ENCODE data around the gene STXBP3. TPM values are rescaled to one million over a fixed set of nuclear protein-coding genes. Genes with fewer than 3 reads are reported as not detected.

STXBP3 gene
- total RNA-seq, 1 experiment from 2014 or later = 34.1 TPM

DNA sequence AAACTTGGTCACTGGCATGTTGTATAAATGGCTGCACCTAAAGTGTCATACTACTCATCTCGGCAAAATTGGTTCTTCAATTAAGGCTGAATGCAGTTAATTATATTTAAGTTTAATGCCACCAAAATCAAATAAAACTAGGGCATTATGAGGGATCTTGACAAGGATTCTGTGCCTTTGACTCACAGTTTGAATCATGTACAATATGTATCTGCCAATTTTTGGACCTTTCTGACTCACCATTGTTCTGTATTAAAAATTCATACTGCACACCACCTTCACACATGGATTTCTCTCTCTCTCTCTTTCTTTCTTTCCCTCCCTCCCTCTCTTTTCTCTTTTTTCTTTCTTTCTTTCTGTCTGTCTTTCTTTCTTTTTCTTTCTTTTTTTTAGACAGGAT lies 14.1 kb upstream of the STXBP3 start:
- Histone ChIP-seq H3K27me3 (ENCODE audit: insufficient read depth, low read length) (no peaks in the 10 kb centered on the region), H4K8ac (replicated peaks; ENCODE audit: insufficient read length, low read depth, low read length) (no peak overlapping the region), H3K14ac (ENCODE audit: insufficient read depth, low read length) (no peak overlapping the region), H3K23me2 (ENCODE audit: insufficient read length, low read depth, low read length, poor library complexity, severe bottlenecking) (no peaks in the 10 kb centered on the region), H2AK5ac (ENCODE audit: insufficient read length, low read length) (no peak overlapping the region), H3K18ac (ENCODE audit: insufficient read length, low read depth, low read length) (no peak overlapping the region), H3K9ac (ENCODE audit: extremely low read depth, insufficient read length, low read length) (no peak overlapping the region), H4K20me1 (ENCODE audit: control insufficient read depth, insufficient read depth, insufficient read length) (no peaks in the 10 kb centered on the region), H2BK15ac (ENCODE audit: low read depth, low read length) (no peak overlapping the region), H4K5ac (ENCODE audit: insufficient read length, low read depth, low read length) (no peak overlapping the region), H3K4ac (ENCODE audit: low read depth, low read length) (no peak overlapping the region), H3K9me3 (ENCODE audit: control insufficient read depth, low read depth, low read length) (no peaks in the 10 kb centered on the region), H2BK120ac (ENCODE audit: low read depth, low read length, poor library complexity, severe bottlenecking) (no peak overlapping the region), H3K4me1 (ENCODE audit: insufficient read depth, low read length) (no peaks in the 10 kb centered on the region), H3K23ac (ENCODE audit: insufficient read length, low read depth, low read length) (no peak overlapping the region), H3K79me1 (ENCODE audit: insufficient read depth, low read depth, low read length, poor library complexity, severe bottlenecking) (no peaks in the 10 kb centered on the region), H3K27ac (ENCODE audit: insufficient read length, low read depth, low read length) (no peak overlapping the region), H2AFZ (ENCODE audit: low read length) (no peak overlapping the region), H2BK5ac (ENCODE audit: insufficient read length, low read length) (no peak overlapping the region), H4K91ac (ENCODE audit: insufficient read length, low read depth, low read length) (no peak overlapping the region), H2BK20ac (ENCODE audit: low read depth, low read length, poor library complexity, severe bottlenecking) (no peak overlapping the region), H3K79me2 (ENCODE audit: insufficient read depth, low read length) (no peaks in the 10 kb centered on the region), H3K4me2 (ENCODE audit: insufficient read depth, insufficient read length, low read length) (no peak overlapping the region), H3K56ac (ENCODE audit: insufficient read length, low read depth, low read length) (no peak overlapping the region), H2BK12ac (ENCODE audit: insufficient read length, low read depth, low read length) (no peak overlapping the region), H3T11ph (ENCODE audit: low read length) (no peak overlapping the region)
- WGBS (ENCODE audit: extremely low coverage, insufficient read length, low lambda C conversion rate) = no CpG with 5 or more reads among the region's 1 CpG
- no peak for DNase-seq
- Mint-ChIP-seq H3K4me3 (no peak overlapping the region), H3K27ac (no peak overlapping the region; a peak in 1 of 7 replicates), H3K4me1 (no peaks in the 10 kb centered on the region), H3K36me3 (ENCODE audit: insufficient read depth in 1 of 3, low read depth in 3 of 3) (no peaks in the 10 kb centered on the region), H3K9me3 (no peaks in the 10 kb centered on the region), H3K27me3 (ENCODE audit: low read depth) (peaks cover 5% of the 10 kb centered on the region)
- TF ChIP-seq, protein P1, sequence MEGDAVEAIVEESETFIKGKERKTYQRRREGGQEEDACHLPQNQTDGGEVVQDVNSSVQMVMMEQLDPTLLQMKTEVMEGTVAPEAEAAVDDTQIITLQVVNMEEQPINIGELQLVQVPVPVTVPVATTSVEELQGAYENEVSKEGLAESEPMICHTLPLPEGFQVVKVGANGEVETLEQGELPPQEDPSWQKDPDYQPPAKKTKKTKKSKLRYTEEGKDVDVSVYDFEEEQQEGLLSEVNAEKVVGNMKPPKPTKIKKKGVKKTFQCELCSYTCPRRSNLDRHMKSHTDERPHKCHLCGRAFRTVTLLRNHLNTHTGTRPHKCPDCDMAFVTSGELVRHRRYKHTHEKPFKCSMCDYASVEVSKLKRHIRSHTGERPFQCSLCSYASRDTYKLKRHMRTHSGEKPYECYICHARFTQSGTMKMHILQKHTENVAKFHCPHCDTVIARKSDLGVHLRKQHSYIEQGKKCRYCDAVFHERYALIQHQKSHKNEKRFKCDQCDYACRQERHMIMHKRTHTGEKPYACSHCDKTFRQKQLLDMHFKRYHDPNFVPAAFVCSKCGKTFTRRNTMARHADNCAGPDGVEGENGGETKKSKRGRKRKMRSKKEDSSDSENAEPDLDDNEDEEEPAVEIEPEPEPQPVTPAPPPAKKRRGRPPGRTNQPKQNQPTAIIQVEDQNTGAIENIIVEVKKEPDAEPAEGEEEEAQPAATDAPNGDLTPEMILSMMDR (conservative IDR thresholded peaks at IDR 0.05) = no peak
